22Rv1 (cell line): Measurements from ENCODE around the gene CDH22.

Experiments
- ZFX ChIP-seq: fragments of 450-650 bp; IDR thresholded peaks from 2 replicates; pipeline ENCODE4 v1.6.1; 2017; ENCODE audit warnings: antibody characterized with exemption, borderline replicate concordance
- TF ChIP-seq, protein P1 (sequence below): fragments of 450-650 bp; IDR thresholded peaks from 2 replicates; pipeline ENCODE4 v1.5.1; 2017; ENCODE audit warnings: mild to moderate bottlenecking

GRCh38 chr20:46352370-46352938 is 44.2 kb upstream of the CDH22 start:
- TF ChIP-seq, protein P1, sequence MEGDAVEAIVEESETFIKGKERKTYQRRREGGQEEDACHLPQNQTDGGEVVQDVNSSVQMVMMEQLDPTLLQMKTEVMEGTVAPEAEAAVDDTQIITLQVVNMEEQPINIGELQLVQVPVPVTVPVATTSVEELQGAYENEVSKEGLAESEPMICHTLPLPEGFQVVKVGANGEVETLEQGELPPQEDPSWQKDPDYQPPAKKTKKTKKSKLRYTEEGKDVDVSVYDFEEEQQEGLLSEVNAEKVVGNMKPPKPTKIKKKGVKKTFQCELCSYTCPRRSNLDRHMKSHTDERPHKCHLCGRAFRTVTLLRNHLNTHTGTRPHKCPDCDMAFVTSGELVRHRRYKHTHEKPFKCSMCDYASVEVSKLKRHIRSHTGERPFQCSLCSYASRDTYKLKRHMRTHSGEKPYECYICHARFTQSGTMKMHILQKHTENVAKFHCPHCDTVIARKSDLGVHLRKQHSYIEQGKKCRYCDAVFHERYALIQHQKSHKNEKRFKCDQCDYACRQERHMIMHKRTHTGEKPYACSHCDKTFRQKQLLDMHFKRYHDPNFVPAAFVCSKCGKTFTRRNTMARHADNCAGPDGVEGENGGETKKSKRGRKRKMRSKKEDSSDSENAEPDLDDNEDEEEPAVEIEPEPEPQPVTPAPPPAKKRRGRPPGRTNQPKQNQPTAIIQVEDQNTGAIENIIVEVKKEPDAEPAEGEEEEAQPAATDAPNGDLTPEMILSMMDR, result no peak
- no peak for TF ChIP-seq ZFX
